Measurements from ENCODE around the gene NT5DC3.

NT5DC3 gene

DNA sequence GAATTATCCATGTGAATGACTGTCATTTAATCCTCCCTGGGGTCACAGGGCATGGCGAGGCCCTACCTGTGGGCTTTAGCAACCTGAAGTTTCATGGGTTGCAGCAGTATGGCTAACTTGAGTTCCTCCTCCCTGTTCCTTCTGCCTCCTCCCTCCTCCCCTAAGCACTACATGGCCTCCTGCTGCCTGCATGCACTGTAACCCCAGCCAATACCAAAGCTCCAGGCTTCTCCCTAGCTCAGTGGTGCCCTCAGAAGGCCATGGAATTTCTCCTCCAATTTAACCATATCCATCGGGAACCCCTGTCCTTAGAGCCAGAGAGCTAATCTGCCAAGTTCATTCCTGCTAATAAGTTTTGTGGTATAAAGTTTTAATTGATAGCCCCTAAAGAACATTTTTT, 95.1 kb downstream of the NT5DC3 start:
- Histone ChIP-seq H3K4me3 (ENCODE audit: control insufficient read depth in 1 of 7, extremely low read depth in 1 of 7, insufficient read depth in 4 of 7, low read depth in 2 of 7, low read length in 6 of 7) (no peak overlapping the region), H3K27me3 (replicated peaks in 2 of 5; ENCODE audit: control insufficient read depth in 4 of 5, insufficient read depth in 5 of 5, low read length in 4 of 5) (no peaks in the 10 kb centered on the region), H3K36me3 (ENCODE audit: control insufficient read depth in 4 of 4, insufficient read depth in 4 of 4, low read length in 3 of 4) (no peaks in the 10 kb centered on the region), H3K9me3 (ENCODE audit: control extremely low read depth in 1 of 5, control insufficient read depth in 4 of 5, insufficient read depth in 2 of 5, low read depth in 1 of 5, low read length in 4 of 5) (no peaks in the 10 kb centered on the region), H3K27ac (ENCODE audit: insufficient read depth in 1 of 2, low read depth in 1 of 2, low read length in 2 of 2, poor library complexity in 1 of 2, severe bottlenecking in 2 of 2) (no peak overlapping the region), H3K4me1 (ENCODE audit: control extremely low read depth in 1 of 4, control insufficient read depth in 4 of 4, insufficient read depth in 4 of 4, low read length in 3 of 4) (no peaks in the 10 kb centered on the region)
- ChIA-PET POLR2A (no interaction called here), CTCF (no interaction called here)
- no peak for DNase-seq
- 100% methylated on average over 1 of the region's 2 CpGs for WGBS (ENCODE audit: insufficient coverage)

DNA sequence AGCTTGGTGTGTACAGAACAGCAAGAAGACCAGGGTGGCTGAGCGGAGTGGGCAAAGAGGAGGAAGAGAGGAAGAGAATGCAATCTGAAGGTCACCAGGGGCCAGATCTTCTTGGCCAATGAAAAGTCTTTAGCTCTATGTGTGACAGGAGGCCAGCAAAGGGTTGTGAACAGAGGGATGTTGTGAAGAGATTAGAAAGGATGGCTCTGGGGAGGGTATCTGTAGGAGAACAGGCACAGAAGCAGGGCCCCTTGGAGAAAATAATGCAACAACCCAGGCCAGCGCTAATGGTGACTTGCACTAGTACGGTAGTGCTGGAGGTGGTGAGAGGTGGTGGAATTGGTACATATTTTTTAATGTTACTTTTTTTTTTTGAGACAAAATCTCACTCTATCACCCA, 97.2 kb downstream of the NT5DC3 start:
- ChIA-PET CTCF (interaction anchor here (1.0 kb wide), 1 partner anchor 9 kb away, joined by 3 read pairs; no protein-coding TSS in a partner anchor), POLR2A (no interaction called here)
- no peaks in the 10 kb centered on the region for H3K36me3 ChIP-seq (ENCODE audit: control insufficient read depth in 4 of 4, insufficient read depth in 4 of 4, low read length in 3 of 4)
- 83% methylated on average over 1 of the region's 3 CpGs for WGBS (ENCODE audit: insufficient coverage)
- no peak for DNase-seq
- no peak overlapping the region for H3K27ac ChIP-seq (ENCODE audit: insufficient read depth in 1 of 2, low read depth in 1 of 2, low read length in 2 of 2, poor library complexity in 1 of 2, severe bottlenecking in 2 of 2)
- H3K4me3 ChIP-seq (ENCODE audit: control insufficient read depth in 1 of 7, extremely low read depth in 1 of 7, insufficient read depth in 4 of 7, low read depth in 2 of 7, low read length in 6 of 7), result no peak overlapping the region
- no peaks in the 10 kb centered on the region for H3K4me1 ChIP-seq (ENCODE audit: control extremely low read depth in 1 of 4, control insufficient read depth in 4 of 4, insufficient read depth in 4 of 4, low read length in 3 of 4)
- H3K27me3 ChIP-seq (replicated peaks in 2 of 5; ENCODE audit: control insufficient read depth in 4 of 5, insufficient read depth in 5 of 5, low read length in 4 of 5), result no peaks in the 10 kb centered on the region
- H3K9me3 ChIP-seq (ENCODE audit: control extremely low read depth in 1 of 5, control insufficient read depth in 4 of 5, insufficient read depth in 2 of 5, low read depth in 1 of 5, low read length in 4 of 5), result no peaks in the 10 kb centered on the region

GRCh38 chr12:103742349-103742932, 98.6 kb downstream of the NT5DC3 start:
- no peak overlapping the region for H3K4me3 ChIP-seq (ENCODE audit: control insufficient read depth in 1 of 7, extremely low read depth in 1 of 7, insufficient read depth in 4 of 7, low read depth in 2 of 7, low read length in 6 of 7)
- no peak for DNase-seq
- no peaks in the 10 kb centered on the region for H3K36me3 ChIP-seq (ENCODE audit: control insufficient read depth in 4 of 4, insufficient read depth in 4 of 4, low read length in 3 of 4)
- no peaks in the 10 kb centered on the region for H3K9me3 ChIP-seq (ENCODE audit: control extremely low read depth in 1 of 5, control insufficient read depth in 4 of 5, insufficient read depth in 2 of 5, low read depth in 1 of 5, low read length in 4 of 5)
- H3K27me3 ChIP-seq (replicated peaks in 2 of 5; ENCODE audit: control insufficient read depth in 4 of 5, insufficient read depth in 5 of 5, low read length in 4 of 5), result no peaks in the 10 kb centered on the region
- H3K4me1 ChIP-seq (ENCODE audit: control extremely low read depth in 1 of 4, control insufficient read depth in 4 of 4, insufficient read depth in 4 of 4, low read length in 3 of 4), result no peaks in the 10 kb centered on the region
- H3K27ac ChIP-seq (ENCODE audit: insufficient read depth in 1 of 2, low read depth in 1 of 2, low read length in 2 of 2, poor library complexity in 1 of 2, severe bottlenecking in 2 of 2), result no peak overlapping the region
- 95% methylated on average over 14 of the region's 15 CpGs for WGBS (ENCODE audit: insufficient coverage)
- CTCF ChIA-PET, result no interaction called here
- POLR2A ChIA-PET, result no interaction called here

DNA sequence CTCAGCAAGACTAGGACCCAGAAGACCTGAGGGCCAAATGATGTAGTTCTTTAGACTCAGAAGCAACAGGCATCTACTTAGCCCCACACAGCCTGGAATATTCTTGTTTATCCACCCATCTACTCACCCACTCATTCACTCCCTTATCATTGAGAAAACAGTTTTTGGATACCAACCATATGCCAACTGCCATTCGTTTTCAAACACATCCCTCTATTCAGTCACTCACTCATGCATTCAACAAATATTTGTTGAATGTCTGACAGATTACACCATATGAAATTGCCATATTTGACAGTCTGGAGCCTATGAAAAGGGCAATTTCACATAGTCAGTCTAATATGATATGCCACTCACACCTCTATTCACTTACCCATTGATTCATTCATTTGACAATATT, 103.2 kb downstream of the NT5DC3 start:
- ChIA-PET CTCF (no interaction called here), POLR2A (no interaction called here)
- H3K4me1 ChIP-seq (ENCODE audit: control extremely low read depth in 1 of 4, control insufficient read depth in 4 of 4, insufficient read depth in 4 of 4, low read length in 3 of 4), result no peaks in the 10 kb centered on the region
- DNase-seq, result no peak
- no peak overlapping the region for H3K27ac ChIP-seq (ENCODE audit: insufficient read depth in 1 of 2, low read depth in 1 of 2, low read length in 2 of 2, poor library complexity in 1 of 2, severe bottlenecking in 2 of 2)
- H3K9me3 ChIP-seq (ENCODE audit: control extremely low read depth in 1 of 5, control insufficient read depth in 4 of 5, insufficient read depth in 2 of 5, low read depth in 1 of 5, low read length in 4 of 5), result no peaks in the 10 kb centered on the region
- whole genome bisulfite sequencing (ENCODE audit: insufficient coverage), result 100% methylated on average over 1 of the region's 1 CpG
- peaks cover 0 to 12% (median 0%) of the 10 kb centered on the region in 5 experiments for H3K27me3 ChIP-seq (replicated peaks in 2 of 5; ENCODE audit: control insufficient read depth in 4 of 5, insufficient read depth in 5 of 5, low read length in 4 of 5)
- no peak overlapping the region for H3K4me3 ChIP-seq (ENCODE audit: control insufficient read depth in 1 of 7, extremely low read depth in 1 of 7, insufficient read depth in 4 of 7, low read depth in 2 of 7, low read length in 6 of 7)
- H3K36me3 ChIP-seq (ENCODE audit: control insufficient read depth in 4 of 4, insufficient read depth in 4 of 4, low read length in 3 of 4), result no peaks in the 10 kb centered on the region

GRCh38 chr12:103736572-103736971, 104.5 kb downstream of the NT5DC3 start:
- Histone ChIP-seq H3K36me3 (ENCODE audit: control insufficient read depth in 4 of 4, insufficient read depth in 4 of 4, low read length in 3 of 4) (no peaks in the 10 kb centered on the region), H3K4me1 (ENCODE audit: control extremely low read depth in 1 of 4, control insufficient read depth in 4 of 4, insufficient read depth in 4 of 4, low read length in 3 of 4) (no peaks in the 10 kb centered on the region), H3K9me3 (ENCODE audit: control extremely low read depth in 1 of 5, control insufficient read depth in 4 of 5, insufficient read depth in 2 of 5, low read depth in 1 of 5, low read length in 4 of 5) (peaks cover 0 to 2% (median under 1%) of the 10 kb centered on the region in 5 experiments), H3K27ac (ENCODE audit: insufficient read depth in 1 of 2, low read depth in 1 of 2, low read length in 2 of 2, poor library complexity in 1 of 2, severe bottlenecking in 2 of 2) (no peak overlapping the region), H3K4me3 (ENCODE audit: control insufficient read depth in 1 of 7, extremely low read depth in 1 of 7, insufficient read depth in 4 of 7, low read depth in 2 of 7, low read length in 6 of 7) (no peak overlapping the region), H3K27me3 (replicated peaks in 2 of 5; ENCODE audit: control insufficient read depth in 4 of 5, insufficient read depth in 5 of 5, low read length in 4 of 5) (peaks cover 0 to 12% (median 0%) of the 10 kb centered on the region in 5 experiments)
- WGBS (ENCODE audit: insufficient coverage), result no CpG with 5 or more reads among the region's 1 CpG
- POLR2A ChIA-PET, result no interaction called here
- CTCF ChIA-PET, result no interaction called here
- no peak for DNase-seq

DNA sequence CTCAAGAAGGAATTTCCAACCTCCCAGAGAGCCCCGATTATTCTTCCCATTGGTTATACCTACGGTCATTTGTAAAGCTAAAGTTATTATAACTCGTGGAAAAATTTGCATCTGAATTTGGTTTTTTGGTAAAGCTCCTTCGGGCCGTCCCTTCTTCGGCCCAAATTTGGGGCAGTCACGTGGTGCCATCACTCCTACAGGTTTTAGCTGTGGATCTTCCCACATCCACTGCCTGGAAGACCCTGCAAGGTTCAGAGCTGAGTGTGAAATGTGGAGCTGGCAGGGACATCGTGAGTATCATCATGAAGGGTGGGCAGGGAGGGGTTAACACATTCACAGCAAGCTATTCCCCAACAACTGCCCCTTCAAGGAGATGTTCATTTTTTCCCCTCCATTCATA, 105.7 kb downstream of the NT5DC3 start:
- no peak for DNase-seq
- Histone ChIP-seq H3K36me3 (ENCODE audit: control insufficient read depth in 4 of 4, insufficient read depth in 4 of 4, low read length in 3 of 4) (no peaks in the 10 kb centered on the region), H3K9me3 (ENCODE audit: control extremely low read depth in 1 of 5, control insufficient read depth in 4 of 5, insufficient read depth in 2 of 5, low read depth in 1 of 5, low read length in 4 of 5) (peaks cover 1 to 11% (median 4%) of the 10 kb centered on the region in 5 experiments), H3K27me3 (replicated peaks in 2 of 5; ENCODE audit: control insufficient read depth in 4 of 5, insufficient read depth in 5 of 5, low read length in 4 of 5) (peaks cover 0 to 12% (median 0%) of the 10 kb centered on the region in 5 experiments), H3K4me3 (ENCODE audit: control insufficient read depth in 1 of 7, extremely low read depth in 1 of 7, insufficient read depth in 4 of 7, low read depth in 2 of 7, low read length in 6 of 7) (no peak overlapping the region), H3K4me1 (ENCODE audit: control extremely low read depth in 1 of 4, control insufficient read depth in 4 of 4, insufficient read depth in 4 of 4, low read length in 3 of 4) (no peaks in the 10 kb centered on the region), H3K27ac (ENCODE audit: insufficient read depth in 1 of 2, low read depth in 1 of 2, low read length in 2 of 2, poor library complexity in 1 of 2, severe bottlenecking in 2 of 2) (no peak overlapping the region)
- WGBS (ENCODE audit: insufficient coverage), result 100% methylated on average over 2 of the region's 8 CpGs
- POLR2A ChIA-PET, result no interaction called here
- CTCF ChIA-PET, result no interaction called here

- Histone ChIP-seq H3K27me3 (replicated peaks in 2 of 5; ENCODE audit: control insufficient read depth in 4 of 5, insufficient read depth in 5 of 5, low read length in 4 of 5) (peaks cover 0 to 12% (median 0%) of the 10 kb centered on the region in 5 experiments), H3K4me3 (ENCODE audit: control insufficient read depth in 1 of 7, extremely low read depth in 1 of 7, insufficient read depth in 4 of 7, low read depth in 2 of 7, low read length in 6 of 7) (no peak overlapping the region), H3K4me1 (ENCODE audit: control extremely low read depth in 1 of 4, control insufficient read depth in 4 of 4, insufficient read depth in 4 of 4, low read length in 3 of 4) (no peaks in the 10 kb centered on the region), H3K9me3 (ENCODE audit: control extremely low read depth in 1 of 5, control insufficient read depth in 4 of 5, insufficient read depth in 2 of 5, low read depth in 1 of 5, low read length in 4 of 5) (peaks cover 1 to 11% (median 4%) of the 10 kb centered on the region in 5 experiments), H3K27ac (ENCODE audit: insufficient read depth in 1 of 2, low read depth in 1 of 2, low read length in 2 of 2, poor library complexity in 1 of 2, severe bottlenecking in 2 of 2) (no peak overlapping the region), H3K36me3 (ENCODE audit: control insufficient read depth in 4 of 4, insufficient read depth in 4 of 4, low read length in 3 of 4) (no peaks in the 10 kb centered on the region)
- WGBS (ENCODE audit: insufficient coverage), result 88% methylated on average over 1 of the region's 2 CpGs
- ChIA-PET POLR2A (no interaction called here), CTCF (no interaction called here)
- no peak for DNase-seq
Measured at GRCh38 chr12:103734863-103735262, 106.2 kb downstream of the NT5DC3 start.
